Measurements from ENCODE around the gene ZC2HC1B. TPM values are rescaled to one million over a fixed set of nuclear protein-coding genes. Genes with fewer than 3 reads are reported as not detected.
A peak's percentile ranks its signal among the peaks of the same experiment; 100 is the strongest.

Gene ZC2HC1B
- total and polyA plus RNA-seq, 2 experiments from 2014 or later: not detected

GRCh38 chr6:143894655-143895054, 30.4 kb downstream of the ZC2HC1B start:
- no peak for TF ChIP-seq EZH2phosphoT487 (IDR thresholded peaks at IDR 0.05; ENCODE audit: insufficient read depth, low read depth)
- no peak for TF ChIP-seq EZH2 (IDR thresholded peaks at IDR 0.05; ENCODE audit: insufficient read depth, poor library complexity, severe bottlenecking)
- H3K27ac ChIP-seq: no peak overlapping the region
- H4K20me1 ChIP-seq (ENCODE audit: insufficient read depth): no peaks in the 10 kb centered on the region
- no peaks in the 10 kb centered on the region for H3K4me1 ChIP-seq (ENCODE audit: insufficient read depth)
- H3K27me3 ChIP-seq (replicated peaks; ENCODE audit: insufficient read depth): no peaks in the 10 kb centered on the region
- no peak overlapping the region for H3K4me3 ChIP-seq
- no peaks in the 10 kb centered on the region for H3K9me2 ChIP-seq (ENCODE audit: insufficient read depth)
- no peak overlapping the region for H3K4me2 ChIP-seq (ENCODE audit: unreplicated experiment)
- no peaks in the 10 kb centered on the region for H3K9me3 ChIP-seq (ENCODE audit: low read depth)
- H3K36me3 ChIP-seq (ENCODE audit: low read depth): no peaks in the 10 kb centered on the region
- in situ Hi-C loops (cut with MboI): no loop called here
- WGBS, 2 experiments (ENCODE audit: low coverage in 1 of 2, low lambda C conversion rate in 2 of 2, missing lambda C conversion rate in 2 of 2): 59 to 62% methylated on average over 1 of the region's 1 CpG
- no peak for DNase-seq
- no peak overlapping the region for H3K9ac ChIP-seq
- no peaks in the 10 kb centered on the region for H3K79me2 ChIP-seq (ENCODE audit: insufficient read depth)
- H2AFZ ChIP-seq: no peak overlapping the region
- no peaks in the 10 kb centered on the region for H3F3A ChIP-seq (ENCODE audit: insufficient read depth)

GRCh38 chr6:143896126-143896860, 32.0 kb downstream of the ZC2HC1B start:
- Histone ChIP-seq H3K4me2 (ENCODE audit: unreplicated experiment) (no peak overlapping the region), H2AFZ (no peak overlapping the region), H3K27me3 (replicated peaks; ENCODE audit: insufficient read depth) (no peaks in the 10 kb centered on the region), H3K36me3 (ENCODE audit: low read depth) (no peaks in the 10 kb centered on the region), H4K20me1 (ENCODE audit: insufficient read depth) (no peaks in the 10 kb centered on the region), H3K4me1 (ENCODE audit: insufficient read depth) (no peaks in the 10 kb centered on the region), H3F3A (ENCODE audit: insufficient read depth) (no peaks in the 10 kb centered on the region), H3K79me2 (ENCODE audit: insufficient read depth) (no peaks in the 10 kb centered on the region), H3K9ac (no peak overlapping the region), H3K9me2 (ENCODE audit: insufficient read depth) (no peaks in the 10 kb centered on the region), H3K4me3 (no peak overlapping the region), H3K9me3 (ENCODE audit: low read depth) (no peaks in the 10 kb centered on the region), H3K27ac (no peak overlapping the region)
- TF ChIP-seq EZH2 (IDR thresholded peaks at IDR 0.05; ENCODE audit: insufficient read depth, poor library complexity, severe bottlenecking) (no peak), EZH2phosphoT487 (IDR thresholded peaks at IDR 0.05; ENCODE audit: insufficient read depth, low read depth) (no peak)
- peak; percentile 14 for DNase-seq
- in situ Hi-C loops (cut with MboI): no loop called here
- WGBS, 2 experiments (ENCODE audit: low coverage in 1 of 2, low lambda C conversion rate in 2 of 2, missing lambda C conversion rate in 2 of 2): 60 to 85% methylated on average over 3 of the region's 3 CpGs

- WGBS, 2 experiments (ENCODE audit: low coverage in 1 of 2, low lambda C conversion rate in 2 of 2, missing lambda C conversion rate in 2 of 2): 80 to 93% methylated on average over 2 of the region's 2 CpGs
These were observed 36.1 kb downstream of the ZC2HC1B start for GRCh38 chr6:143900358-143900757.

GRCh38 chr6:143901885-143902750, 37.8 kb downstream of the ZC2HC1B start:
- peak; percentile 3 for DNase-seq
- H3F3A ChIP-seq (ENCODE audit: insufficient read depth): no peaks in the 10 kb centered on the region
- H4K20me1 ChIP-seq (ENCODE audit: insufficient read depth): no peaks in the 10 kb centered on the region
- H3K27ac ChIP-seq: no peak overlapping the region
- no peak overlapping the region for H3K4me2 ChIP-seq (ENCODE audit: unreplicated experiment)
- no peaks in the 10 kb centered on the region for H3K36me3 ChIP-seq (ENCODE audit: low read depth)
- no peaks in the 10 kb centered on the region for H3K27me3 ChIP-seq (replicated peaks; ENCODE audit: insufficient read depth)
- no peak for TF ChIP-seq EZH2phosphoT487 (IDR thresholded peaks at IDR 0.05; ENCODE audit: insufficient read depth, low read depth)
- no peak for TF ChIP-seq EZH2 (IDR thresholded peaks at IDR 0.05; ENCODE audit: insufficient read depth, poor library complexity, severe bottlenecking)
- H3K9me2 ChIP-seq (ENCODE audit: insufficient read depth): no peaks in the 10 kb centered on the region
- H3K9ac ChIP-seq: no peak overlapping the region
- H3K4me1 ChIP-seq (ENCODE audit: insufficient read depth): no peaks in the 10 kb centered on the region
- 29 to 31% methylated on average over 6 of the region's 6 CpGs for WGBS, 2 experiments (ENCODE audit: low coverage in 1 of 2, low lambda C conversion rate in 2 of 2, missing lambda C conversion rate in 2 of 2)
- no peak overlapping the region for H3K4me3 ChIP-seq
- in situ Hi-C loops (cut with MboI): no loop called here
- no peaks in the 10 kb centered on the region for H3K9me3 ChIP-seq (ENCODE audit: low read depth)
- no peaks in the 10 kb centered on the region for H3K79me2 ChIP-seq (ENCODE audit: insufficient read depth)
- H2AFZ ChIP-seq: peak overlapping the region; percentile 39

More at GRCh38 chr6:143900358-143900757, 36.1 kb downstream of the ZC2HC1B start:
- H3F3A ChIP-seq (ENCODE audit: insufficient read depth): no peaks in the 10 kb centered on the region
- no peaks in the 10 kb centered on the region for H3K27me3 ChIP-seq (replicated peaks; ENCODE audit: insufficient read depth)
- H3K9me3 ChIP-seq (ENCODE audit: low read depth): no peaks in the 10 kb centered on the region
- no peaks in the 10 kb centered on the region for H3K79me2 ChIP-seq (ENCODE audit: insufficient read depth)
- H3K27ac ChIP-seq: no peak overlapping the region
- no peak for DNase-seq
- H3K4me2 ChIP-seq (ENCODE audit: unreplicated experiment): no peak overlapping the region
- TF ChIP-seq EZH2phosphoT487 (IDR thresholded peaks at IDR 0.05; ENCODE audit: insufficient read depth, low read depth) (no peak), EZH2 (IDR thresholded peaks at IDR 0.05; ENCODE audit: insufficient read depth, poor library complexity, severe bottlenecking) (no peak)
- H3K4me3 ChIP-seq: no peak overlapping the region
- in situ Hi-C loops (cut with MboI): no loop called here
- no peaks in the 10 kb centered on the region for H4K20me1 ChIP-seq (ENCODE audit: insufficient read depth)
- H3K4me1 ChIP-seq (ENCODE audit: insufficient read depth): no peaks in the 10 kb centered on the region
- H3K36me3 ChIP-seq (ENCODE audit: low read depth): no peaks in the 10 kb centered on the region
- H3K9me2 ChIP-seq (ENCODE audit: insufficient read depth): no peaks in the 10 kb centered on the region
- no peak overlapping the region for H3K9ac ChIP-seq
- no peak overlapping the region for H2AFZ ChIP-seq

Data from GM23248 (cell line).